GM12872 (cell line): ENCODE data around the gene OR10G6.

Experiments
- CTCF ChIP-seq: IDR thresholded peaks from 3 replicates; pipeline ENCODE4 v1.5.1; 2011; ENCODE audit warnings: low read depth, mild to moderate bottlenecking, low read length, moderate library complexity; ENCODE audit not compliant: insufficient read depth

Gene OR10G6

GRCh38 chr11:123995119-123995518 is at the start of gene OR10G6:
OR10G6 (minus strand) TSS chr11:123995161; CDS start chr11:123995161, 0 bp downstream.
- TF ChIP-seq CTCF, result no peak

- no peak for TF ChIP-seq CTCF
Measured at GRCh38 chr11:124043420-124043819, 48.5 kb upstream of the OR10G6 start.

GRCh38 chr11:124041254-124041653 is 46.3 kb upstream of the OR10G6 start, which contains the start of gene OR10G7:
OR10G7 (minus strand) TSS chr11:124041325; CDS start chr11:124039001, 2,324 bp downstream.
- TF ChIP-seq CTCF, result no peak

- no peak for TF ChIP-seq CTCF
Measured at GRCh38 chr11:124039557-124039956, 44.6 kb upstream of the OR10G6 start.

GRCh38 chr11:124036666-124037065 is 41.7 kb upstream of the OR10G6 start:
- TF ChIP-seq CTCF, result no peak

- no peak for TF ChIP-seq CTCF
Measured at GRCh38 chr11:124026498-124026897, 31.5 kb upstream of the OR10G6 start, which contains the start of gene OR10G8. OR10G8 (plus strand) TSS chr11:124026798; CDS start chr11:124029623, 2,825 bp downstream.

GRCh38 chr11:124012697-124013096 is 17.7 kb upstream of the OR10G6 start, which contains the start of gene OR10G4:
OR10G4 (plus strand) TSS chr11:124012997; CDS start chr11:124015575, 2,578 bp downstream.
- TF ChIP-seq CTCF, result no peak
